ENCODE data around the gene HOXD12. TPM values are rescaled to one million over a fixed set of nuclear protein-coding genes. Genes with fewer than 3 reads are reported as not detected.
A peak's percentile ranks its signal among the peaks of the same experiment; 100 is the strongest.

The HOXD12 gene
- polyA plus RNA-seq, 1 experiment = not detected

DNA sequence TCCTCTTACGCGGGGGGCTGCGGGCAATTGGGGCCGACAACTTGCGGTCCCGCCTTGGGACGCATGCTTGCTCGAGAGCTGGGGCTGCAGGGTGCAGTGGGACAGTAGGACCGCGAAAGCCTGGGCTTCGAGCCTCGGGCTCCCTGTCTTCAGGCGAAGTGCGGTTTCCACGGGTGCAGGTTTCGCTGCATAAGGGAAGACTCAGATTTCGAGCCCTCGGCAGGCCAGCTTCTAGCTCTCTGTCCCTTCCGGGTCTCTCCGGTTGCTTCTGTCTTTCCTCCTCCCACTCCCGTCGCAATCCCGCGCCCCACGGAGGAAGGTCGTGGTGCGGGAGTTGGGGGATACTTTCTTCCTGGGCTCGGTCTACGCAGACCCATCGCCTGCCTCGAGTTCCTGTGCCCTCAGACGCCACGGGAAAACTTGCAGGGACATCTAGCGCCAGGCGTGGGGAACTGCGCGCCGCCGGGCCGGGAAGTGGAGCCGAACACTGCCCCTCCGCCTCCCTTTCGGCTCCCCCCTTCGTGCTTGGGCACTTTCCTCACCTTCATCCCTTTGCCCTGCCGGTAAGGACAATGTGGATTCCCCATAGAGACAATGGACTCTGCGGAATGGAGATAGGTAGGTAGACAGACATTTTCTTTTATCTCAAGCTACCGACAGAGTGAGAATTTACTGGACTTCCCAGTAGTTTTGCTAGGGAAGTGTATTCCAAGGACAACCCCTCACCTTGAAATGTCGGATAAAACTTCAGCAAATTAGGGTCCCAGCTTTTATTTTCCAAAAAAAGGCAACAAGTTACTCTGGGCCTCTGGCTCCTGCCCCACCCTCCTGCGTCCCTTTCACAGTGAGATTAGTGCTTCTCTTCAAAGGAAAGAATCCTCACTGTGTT, 11.3 kb upstream of the HOXD12 start:
- CTCF ChIA-PET = interaction anchor here (0.6 to 3.4 kb wide), 19 partner anchors 8 to 849 kb away, joined by 3 to 60 read pairs (median 6); partner anchors contain the start of gene LNPK
- peak; percentile 93 for TF ChIP-seq CTCF (IDR thresholded peaks at IDR 0.05; ENCODE audit: insufficient read depth, low read depth, low read length)
- POLR2A ChIA-PET = no interaction called here
- Histone ChIP-seq H3K4me3 (ENCODE audit: low read depth, low read length) (peak overlapping the region; percentile 33), H3K27me3 (ENCODE audit: control insufficient read depth, insufficient read depth, low read length) (peaks cover 49% of the 10 kb centered on the region), H3K36me3 (ENCODE audit: control insufficient read depth, insufficient read depth, low read length) (no peaks in the 10 kb centered on the region)
- DNase-seq (ENCODE audit: low read depth) = no peak

DNA sequence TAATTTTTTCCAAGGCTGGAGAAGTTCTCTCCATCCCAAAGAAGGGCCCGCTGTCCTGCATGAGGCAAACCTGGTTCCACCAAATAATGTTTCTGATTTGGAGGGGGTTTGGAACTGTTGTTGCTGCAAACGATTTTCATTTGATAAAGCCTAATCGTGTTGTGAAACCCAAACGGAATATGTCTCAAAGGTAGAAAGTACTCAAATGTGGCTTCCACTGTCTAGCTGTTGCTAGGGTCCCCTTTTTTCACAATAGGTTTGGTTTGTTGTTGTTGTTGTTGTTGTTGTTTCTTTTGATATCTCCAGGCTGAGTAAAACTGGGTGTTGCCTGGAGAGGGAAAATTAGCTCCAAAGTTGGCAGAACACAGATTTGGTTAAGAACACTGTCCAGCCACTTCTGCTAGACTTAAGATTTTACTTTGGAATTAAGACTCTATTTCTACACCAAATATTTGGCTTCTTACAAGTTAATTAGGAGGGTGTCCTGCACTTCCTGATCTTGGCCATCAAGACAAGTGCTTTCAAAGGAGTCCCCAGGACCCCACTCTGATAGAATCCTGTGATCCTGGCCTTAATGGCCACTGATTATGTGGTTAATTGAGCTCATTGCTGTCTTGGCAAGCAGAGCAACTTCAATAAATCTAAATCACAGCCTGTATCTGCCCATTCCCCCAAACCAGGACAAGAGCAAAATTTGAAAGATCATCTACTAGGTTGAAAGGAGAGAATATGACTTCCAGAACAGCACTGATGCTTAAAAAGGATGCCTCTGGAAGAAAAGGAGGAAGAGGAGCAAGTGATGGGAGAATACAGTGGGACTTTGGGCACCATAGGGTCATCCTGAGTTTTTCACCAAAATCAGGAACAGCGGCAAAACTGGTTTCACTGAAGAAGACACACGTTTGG, 10.4 kb upstream of the HOXD12 start:
- TF ChIP-seq CTCF (IDR thresholded peaks at IDR 0.05; ENCODE audit: insufficient read depth, low read depth, low read length) = no peak
- ChIA-PET CTCF (interaction anchor here (0.6 to 3.4 kb wide), 15 partner anchors 8 to 838 kb away, joined by 3 to 60 read pairs (median 7); partner anchors contain the start of gene LNPK), POLR2A (no interaction called here)
- Histone ChIP-seq H3K4me3 (ENCODE audit: low read depth, low read length) (no peak overlapping the region), H3K27me3 (ENCODE audit: control insufficient read depth, insufficient read depth, low read length) (peaks cover 45% of the 10 kb centered on the region), H3K36me3 (ENCODE audit: control insufficient read depth, insufficient read depth, low read length) (no peaks in the 10 kb centered on the region)
- no peak for DNase-seq (ENCODE audit: low read depth)

- POLR2A ChIA-PET = no interaction called here
- Histone ChIP-seq H3K27me3 (ENCODE audit: control insufficient read depth, insufficient read depth, low read length) (peaks cover 47% of the 10 kb centered on the region), H3K4me3 (ENCODE audit: low read depth, low read length) (no peak overlapping the region), H3K36me3 (ENCODE audit: control insufficient read depth, insufficient read depth, low read length) (no peaks in the 10 kb centered on the region)
- CTCF ChIA-PET = interaction anchor here (0.6 to 3.4 kb wide), 3 partner anchors 8 to 403 kb away, joined by 3 to 60 read pairs (median 7); no protein-coding TSS in a partner anchor
- no peak for DNase-seq (ENCODE audit: low read depth)
- no peak for TF ChIP-seq CTCF (IDR thresholded peaks at IDR 0.05; ENCODE audit: insufficient read depth, low read depth, low read length)
These were observed 9.7 kb upstream of the HOXD12 start for GRCh38 chr2:176089843-176090395.

GRCh38 chr2:176090862-176091261, 8.7 kb upstream of the HOXD12 start:
- POLR2A ChIA-PET = no interaction called here
- Histone ChIP-seq H3K4me3 (ENCODE audit: low read depth, low read length) (no peak overlapping the region), H3K36me3 (ENCODE audit: control insufficient read depth, insufficient read depth, low read length) (no peaks in the 10 kb centered on the region), H3K27me3 (ENCODE audit: control insufficient read depth, insufficient read depth, low read length) (peaks cover 40% of the 10 kb centered on the region)
- no peak for TF ChIP-seq CTCF (IDR thresholded peaks at IDR 0.05; ENCODE audit: insufficient read depth, low read depth, low read length)
- CTCF ChIA-PET = interaction anchor here (0.8 to 0.9 kb wide), 2 partner anchors 11 to 404 kb away, joined by 4 to 5 read pairs; no protein-coding TSS in a partner anchor
- no peak for DNase-seq (ENCODE audit: low read depth)
